AG09319 (cell line): ENCODE data around the gene PAN2.
"Not testable (repeated sequence)": the region's sequence is repeated elsewhere in the genome, so short reads cannot be mapped to it uniquely, and the experiment has no call there.

Experiments
- DNase-seq: peaks from one replicate; pipeline ENCODE4 v3.0.0-alpha.2; 2010; ENCODE audit warnings: low read depth; ENCODE audit errors: extremely low read depth
- TF ChIP-seq, protein P1 (sequence below): IDR thresholded peaks from 2 replicates; pipeline ENCODE4 v1.5.1; 2011; ENCODE audit warnings: low read depth, mild to moderate bottlenecking, inconsistent platforms, low read length, moderate library complexity

The PAN2 gene

DNA sequence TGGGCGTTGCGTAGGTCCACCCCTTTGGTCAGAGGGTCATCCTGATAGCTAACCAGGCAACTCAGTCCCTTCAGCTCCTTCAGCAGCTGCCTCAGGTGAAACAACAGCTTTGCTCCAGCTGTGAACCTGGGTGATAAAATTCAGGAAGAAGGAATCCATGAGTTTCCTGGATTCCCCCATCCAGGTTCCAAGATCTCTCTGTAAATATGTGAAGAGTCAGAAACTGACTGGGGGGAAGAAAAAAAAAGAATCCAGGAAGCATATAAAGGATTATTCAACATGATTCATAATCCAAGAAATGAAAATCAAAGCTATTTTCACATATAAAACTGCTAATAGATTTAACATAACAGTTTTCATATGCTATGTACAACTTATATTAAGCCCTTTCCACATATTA lies 17.5 kb upstream of the PAN2 start:
- no peak for DNase-seq

DNA sequence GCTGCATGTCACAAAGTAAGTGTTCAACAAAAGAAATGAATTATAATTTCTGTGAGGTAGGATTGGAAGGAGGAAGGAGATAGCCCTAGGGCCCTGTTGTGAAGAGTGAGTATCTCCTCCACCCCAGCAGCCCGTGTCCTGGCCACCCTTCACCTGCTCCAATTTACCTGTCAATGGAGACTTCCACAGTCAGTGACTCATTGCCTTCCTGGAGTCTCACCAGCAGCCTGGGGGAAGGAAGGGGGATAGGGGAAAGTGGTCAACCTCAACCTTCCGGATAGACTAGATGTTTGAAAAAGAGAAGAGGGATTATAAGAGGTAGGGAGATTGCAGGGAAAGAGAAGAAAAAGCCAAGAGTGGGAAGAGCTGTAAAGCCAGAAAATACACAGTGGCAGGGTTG lies 16.9 kb upstream of the PAN2 start:
- DNase-seq, result no peak
- TF ChIP-seq, protein P1, sequence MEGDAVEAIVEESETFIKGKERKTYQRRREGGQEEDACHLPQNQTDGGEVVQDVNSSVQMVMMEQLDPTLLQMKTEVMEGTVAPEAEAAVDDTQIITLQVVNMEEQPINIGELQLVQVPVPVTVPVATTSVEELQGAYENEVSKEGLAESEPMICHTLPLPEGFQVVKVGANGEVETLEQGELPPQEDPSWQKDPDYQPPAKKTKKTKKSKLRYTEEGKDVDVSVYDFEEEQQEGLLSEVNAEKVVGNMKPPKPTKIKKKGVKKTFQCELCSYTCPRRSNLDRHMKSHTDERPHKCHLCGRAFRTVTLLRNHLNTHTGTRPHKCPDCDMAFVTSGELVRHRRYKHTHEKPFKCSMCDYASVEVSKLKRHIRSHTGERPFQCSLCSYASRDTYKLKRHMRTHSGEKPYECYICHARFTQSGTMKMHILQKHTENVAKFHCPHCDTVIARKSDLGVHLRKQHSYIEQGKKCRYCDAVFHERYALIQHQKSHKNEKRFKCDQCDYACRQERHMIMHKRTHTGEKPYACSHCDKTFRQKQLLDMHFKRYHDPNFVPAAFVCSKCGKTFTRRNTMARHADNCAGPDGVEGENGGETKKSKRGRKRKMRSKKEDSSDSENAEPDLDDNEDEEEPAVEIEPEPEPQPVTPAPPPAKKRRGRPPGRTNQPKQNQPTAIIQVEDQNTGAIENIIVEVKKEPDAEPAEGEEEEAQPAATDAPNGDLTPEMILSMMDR, result no peak

More for the DNA sequence above, 17.5 kb upstream of the PAN2 start:
- TF ChIP-seq, protein P1, result no peak

DNA sequence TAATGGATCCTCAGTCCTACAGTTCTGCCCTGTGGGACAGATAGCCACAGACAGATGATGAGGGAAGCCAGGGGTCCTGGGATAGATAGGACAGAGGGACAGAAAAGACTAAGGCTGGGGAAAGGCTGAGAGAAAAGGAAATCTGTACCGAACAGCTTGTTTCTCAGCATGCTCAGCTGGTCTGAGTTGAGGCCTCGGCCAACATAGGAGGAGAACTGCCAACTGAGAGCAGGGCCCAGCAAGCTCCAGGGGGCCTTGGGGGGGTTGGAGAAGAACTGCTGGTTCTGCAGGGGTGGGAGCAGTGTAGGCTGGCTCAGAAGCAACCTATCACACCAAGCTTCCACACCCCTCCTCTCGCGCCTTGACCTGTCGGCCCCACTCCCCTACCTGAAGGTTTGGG lies 15.0 kb upstream of the PAN2 start:
- DNase-seq, result no peak
- TF ChIP-seq, protein P1, result no peak

DNA sequence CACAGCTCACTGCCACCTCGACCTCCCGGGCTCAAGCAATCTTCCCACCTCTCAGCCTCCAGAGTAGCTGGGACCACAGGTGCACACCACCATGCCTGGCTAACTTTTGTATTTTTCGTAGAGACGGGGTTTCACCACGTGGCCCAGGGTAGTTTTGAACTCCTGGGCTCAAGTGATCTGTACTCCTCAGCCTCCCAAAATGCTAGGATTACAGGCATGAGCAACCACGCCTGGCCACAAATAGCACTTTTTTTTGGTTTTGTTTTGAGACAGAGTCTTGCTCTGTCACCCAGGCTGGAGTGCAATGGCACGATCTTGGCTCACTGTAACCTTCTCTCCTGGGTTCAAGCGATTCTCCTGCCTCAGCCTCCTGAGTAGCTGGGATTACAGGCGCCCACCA lies 13.5 kb upstream of the PAN2 start:
- DNase-seq, result not testable (repeated sequence)

DNA sequence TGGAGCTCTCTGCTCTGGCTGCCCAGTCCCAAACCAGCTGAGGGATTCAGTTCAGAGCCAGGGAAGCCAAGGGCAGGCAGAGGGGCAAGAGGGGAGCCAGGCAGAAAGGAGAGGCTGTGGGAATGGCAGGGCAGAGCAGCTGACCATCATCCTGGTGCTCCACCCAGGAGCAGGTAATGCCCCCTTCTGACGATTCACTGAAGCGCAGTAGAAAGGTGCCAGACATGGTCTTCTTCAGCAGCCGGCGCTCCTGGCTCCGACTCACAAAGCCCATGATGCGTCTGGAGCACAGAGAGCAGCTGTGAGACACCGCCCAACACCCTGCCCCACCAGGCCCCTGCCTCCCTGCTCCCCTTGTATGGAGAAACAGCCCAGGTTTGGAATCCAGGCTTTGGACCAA lies 12.9 kb upstream of the PAN2 start:
- TF ChIP-seq, protein P1, result no peak; the same call in 1 of the 2 replicates
- no peak for DNase-seq

DNA sequence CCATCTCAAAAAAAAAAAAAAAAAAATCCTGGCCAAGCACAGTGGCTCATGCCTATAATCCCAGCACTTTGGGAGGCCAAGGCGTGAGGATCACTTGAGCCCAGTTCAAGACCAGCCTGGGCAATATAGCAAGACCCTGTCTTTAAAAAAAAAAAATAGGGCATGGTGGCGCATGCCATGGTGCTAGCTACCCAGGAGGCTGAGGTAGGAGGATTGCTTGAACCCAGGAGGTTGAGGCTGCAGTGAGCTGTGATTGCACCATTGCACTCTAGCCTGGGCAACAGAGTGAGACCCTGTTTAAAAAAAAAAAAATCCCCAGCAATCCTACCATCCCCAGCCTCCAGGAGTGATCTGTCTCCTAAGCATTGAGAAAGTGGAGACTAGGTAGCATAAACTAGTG lies 8.5 kb upstream of the PAN2 start:
- DNase-seq, result not testable (repeated sequence)

DNA sequence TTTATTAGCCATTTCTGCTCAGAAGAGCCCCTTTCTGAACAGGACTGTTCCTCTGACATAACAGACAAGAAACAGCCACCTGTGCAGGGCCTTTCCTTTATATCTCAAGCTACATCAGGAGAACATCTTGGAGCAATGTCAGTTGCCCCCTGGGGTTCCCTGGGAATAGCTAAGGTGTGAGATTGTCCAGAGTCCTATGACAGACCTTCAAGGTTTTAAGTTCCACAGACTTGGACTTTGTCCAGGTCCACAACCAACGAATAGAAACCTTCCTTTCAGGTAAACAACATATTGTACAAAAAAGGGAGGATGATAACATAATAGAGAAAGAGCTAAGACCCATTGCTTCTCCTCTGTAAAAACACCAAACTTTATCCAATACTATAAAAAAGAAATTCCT lies 7.8 kb upstream of the PAN2 start:
- no peak for DNase-seq
- TF ChIP-seq, protein P1, result no peak

DNA sequence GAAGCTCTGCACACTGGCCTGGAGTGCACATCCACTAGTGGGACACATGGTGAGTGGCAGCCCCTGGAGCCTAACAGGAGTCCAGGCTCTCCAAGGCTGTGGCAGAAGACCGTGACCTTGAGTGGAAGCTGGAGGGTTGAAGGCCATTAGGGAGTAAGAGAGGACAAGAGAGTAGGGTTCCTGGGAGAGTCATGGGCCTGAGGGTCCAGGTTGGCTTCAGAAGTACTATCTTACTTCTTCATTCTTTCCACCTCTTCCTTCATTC lies 5.3 kb upstream of the PAN2 start:
- DNase-seq, result no peak
- TF ChIP-seq, protein P1, result no peak
